Activated CD4-positive, alpha-beta T cell treated with anti-CD3 and anti-CD28 coated beads, Interleukin-2, amount 50 U/mL, for 24 hours (primary cell): Measurements from ENCODE around the gene CTDP1.

Experiments used
- DNase-seq, 2 donors: peaks; one replicate each; pipeline ENCODE4 v3.0.0-alpha.2; 2020; ENCODE audit warnings: low read depth in 1 of 2, low spot score in 1 of 2

Gene CTDP1

GRCh38 chr18:79679552-79680099 lies at the start of gene CTDP1:
TSS of gene CTDP1 (plus strand) at chr18:79679803. CDS start at chr18:79679948, 145 bp downstream.
- peak; percentile 76 to 83 for DNase-seq

- DNase-seq, result no peak
Measured at GRCh38 chr18:79630281-79631095, 49.1 kb upstream of the CTDP1 start.

- no peak for DNase-seq
Measured at GRCh38 chr18:79631096-79631507, 48.5 kb upstream of the CTDP1 start.

GRCh38 chr18:79631761-79632446 lies 47.7 kb upstream of the CTDP1 start:
- DNase-seq, result no peak

- no peak for DNase-seq
Measured at GRCh38 chr18:79632765-79633164, 46.8 kb upstream of the CTDP1 start.

GRCh38 chr18:79634186-79634585 lies 45.4 kb upstream of the CTDP1 start:
- DNase-seq, result no peak

GRCh38 chr18:79634593-79635426 lies 44.8 kb upstream of the CTDP1 start:
- DNase-seq, result no peak

- no peak for DNase-seq
Measured at GRCh38 chr18:79635427-79635726, 44.2 kb upstream of the CTDP1 start.

- DNase-seq, result no peak
Measured at GRCh38 chr18:79637181-79637920, 42.3 kb upstream of the CTDP1 start.

GRCh38 chr18:79637921-79638909 lies 41.4 kb upstream of the CTDP1 start:
- no peak for DNase-seq

GRCh38 chr18:79639072-79639829 lies 40.4 kb upstream of the CTDP1 start:
- DNase-seq, result no peak

GRCh38 chr18:79640064-79640672 lies 39.4 kb upstream of the CTDP1 start:
- DNase-seq, result no peak

GRCh38 chr18:79640875-79641274 lies 38.7 kb upstream of the CTDP1 start:
- DNase-seq, result no peak

- DNase-seq, result no peak
Measured at GRCh38 chr18:79641722-79642497, 37.7 kb upstream of the CTDP1 start.

GRCh38 chr18:79642626-79643025 lies 37.0 kb upstream of the CTDP1 start:
- no peak for DNase-seq

- DNase-seq, result no peak
Measured at GRCh38 chr18:79643054-79643984, 36.3 kb upstream of the CTDP1 start.
